ENCODE results near the gene FBXL13. TPM values are rescaled to one million over a fixed set of nuclear protein-coding genes. Genes with fewer than 3 reads are reported as not detected.

Gene FBXL13
- total RNA-seq, 1 experiment from 2014 or later: 0.43 TPM

DNA sequence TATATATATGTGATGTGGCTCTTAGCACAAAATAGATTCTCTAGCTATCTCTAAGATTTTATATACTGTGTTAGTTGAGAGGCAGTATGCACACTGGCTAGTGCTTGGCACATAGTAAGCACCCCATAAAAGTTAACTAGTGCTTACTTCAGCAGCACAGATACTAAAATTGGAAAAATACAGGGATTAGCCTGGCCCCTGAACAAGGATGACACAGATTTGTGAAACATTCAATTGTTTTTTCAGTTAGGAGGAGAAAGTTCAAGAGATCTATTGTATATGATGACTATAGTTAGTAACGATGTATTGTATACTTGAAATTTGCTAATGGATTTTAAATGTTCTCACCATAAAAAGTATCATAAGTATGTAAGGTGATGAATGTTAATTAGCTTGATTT lies 240.1 kb downstream of the FBXL13 start:
- Histone ChIP-seq H3K9me3 (no peaks in the 10 kb centered on the region), H3K27me3 (replicated peaks; ENCODE audit: control insufficient read depth, insufficient read depth, low read length) (no peaks in the 10 kb centered on the region), H3K4me3 (ENCODE audit: low read depth, low read length) (no peak overlapping the region), H3K36me3 (ENCODE audit: control insufficient read depth, insufficient read depth, low read length) (no peaks in the 10 kb centered on the region), H3K4me1 (no peaks in the 10 kb centered on the region; the same call in 1 of the 2 replicates)
- DNase-seq: no peak
- TF ChIP-seq, protein P1, sequence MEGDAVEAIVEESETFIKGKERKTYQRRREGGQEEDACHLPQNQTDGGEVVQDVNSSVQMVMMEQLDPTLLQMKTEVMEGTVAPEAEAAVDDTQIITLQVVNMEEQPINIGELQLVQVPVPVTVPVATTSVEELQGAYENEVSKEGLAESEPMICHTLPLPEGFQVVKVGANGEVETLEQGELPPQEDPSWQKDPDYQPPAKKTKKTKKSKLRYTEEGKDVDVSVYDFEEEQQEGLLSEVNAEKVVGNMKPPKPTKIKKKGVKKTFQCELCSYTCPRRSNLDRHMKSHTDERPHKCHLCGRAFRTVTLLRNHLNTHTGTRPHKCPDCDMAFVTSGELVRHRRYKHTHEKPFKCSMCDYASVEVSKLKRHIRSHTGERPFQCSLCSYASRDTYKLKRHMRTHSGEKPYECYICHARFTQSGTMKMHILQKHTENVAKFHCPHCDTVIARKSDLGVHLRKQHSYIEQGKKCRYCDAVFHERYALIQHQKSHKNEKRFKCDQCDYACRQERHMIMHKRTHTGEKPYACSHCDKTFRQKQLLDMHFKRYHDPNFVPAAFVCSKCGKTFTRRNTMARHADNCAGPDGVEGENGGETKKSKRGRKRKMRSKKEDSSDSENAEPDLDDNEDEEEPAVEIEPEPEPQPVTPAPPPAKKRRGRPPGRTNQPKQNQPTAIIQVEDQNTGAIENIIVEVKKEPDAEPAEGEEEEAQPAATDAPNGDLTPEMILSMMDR (IDR thresholded peaks at IDR 0.05; ENCODE audit: insufficient read depth in 1 of 2, low read depth in 1 of 2, low read length in 1 of 2, severe bottlenecking in 1 of 2, unreplicated experiment in 1 of 2): no peak
- BruUV-seq (replicated peaks): no TSS peak
- intact Hi-C loops (cut with micrococcal nuclease; ENCODE audit: unreplicated experiment): no loop called here
- POLR2A ChIA-PET: no interaction called here
- Mint-ChIP-seq H3K4me3 (ENCODE audit: unreplicated experiment) (no peak overlapping the region), H3K4me1 (ENCODE audit: low read depth, unreplicated experiment) (no peaks in the 10 kb centered on the region), H3K36me3 (ENCODE audit: insufficient read depth, unreplicated experiment) (no peaks in the 10 kb centered on the region), H3K27me3 (ENCODE audit: insufficient read depth, unreplicated experiment) (no peaks in the 10 kb centered on the region), H3K27ac (ENCODE audit: unreplicated experiment) (no peak overlapping the region), H3K9me3 (ENCODE audit: unreplicated experiment) (no peaks in the 10 kb centered on the region)
- CTCF ChIA-PET: no interaction called here

GRCh38 chr7:102833343-102833742 lies 241.3 kb downstream of the FBXL13 start:
- Histone ChIP-seq H3K4me1 (no peaks in the 10 kb centered on the region; the same call in 1 of the 2 replicates), H3K36me3 (ENCODE audit: control insufficient read depth, insufficient read depth, low read length) (no peaks in the 10 kb centered on the region), H3K4me3 (ENCODE audit: low read depth, low read length) (no peak overlapping the region), H3K27me3 (replicated peaks; ENCODE audit: control insufficient read depth, insufficient read depth, low read length) (no peaks in the 10 kb centered on the region), H3K9me3 (no peaks in the 10 kb centered on the region)
- H3K36me3 Mint-ChIP-seq (ENCODE audit: insufficient read depth, unreplicated experiment): no peaks in the 10 kb centered on the region
- no peak for DNase-seq
- no TSS peak for BruUV-seq (replicated peaks)
- ChIA-PET POLR2A (no interaction called here), CTCF (interaction anchor here (0.6 kb wide), 1 partner anchor 257 kb away, joined by 3 read pairs; no protein-coding TSS in a partner anchor)
- intact Hi-C loops (cut with micrococcal nuclease; ENCODE audit: unreplicated experiment): no loop called here
- H3K27me3 Mint-ChIP-seq (ENCODE audit: insufficient read depth, unreplicated experiment): no peaks in the 10 kb centered on the region
- H3K9me3 Mint-ChIP-seq (ENCODE audit: unreplicated experiment): no peaks in the 10 kb centered on the region
- TF ChIP-seq, protein P1 (IDR thresholded peaks at IDR 0.05; ENCODE audit: insufficient read depth in 1 of 2, low read depth in 1 of 2, low read length in 1 of 2, severe bottlenecking in 1 of 2, unreplicated experiment in 1 of 2): no peak
- no peaks in the 10 kb centered on the region for H3K4me1 Mint-ChIP-seq (ENCODE audit: low read depth, unreplicated experiment)
- H3K4me3 Mint-ChIP-seq (ENCODE audit: unreplicated experiment): no peak overlapping the region
- no peak overlapping the region for H3K27ac Mint-ChIP-seq (ENCODE audit: unreplicated experiment)

DNA sequence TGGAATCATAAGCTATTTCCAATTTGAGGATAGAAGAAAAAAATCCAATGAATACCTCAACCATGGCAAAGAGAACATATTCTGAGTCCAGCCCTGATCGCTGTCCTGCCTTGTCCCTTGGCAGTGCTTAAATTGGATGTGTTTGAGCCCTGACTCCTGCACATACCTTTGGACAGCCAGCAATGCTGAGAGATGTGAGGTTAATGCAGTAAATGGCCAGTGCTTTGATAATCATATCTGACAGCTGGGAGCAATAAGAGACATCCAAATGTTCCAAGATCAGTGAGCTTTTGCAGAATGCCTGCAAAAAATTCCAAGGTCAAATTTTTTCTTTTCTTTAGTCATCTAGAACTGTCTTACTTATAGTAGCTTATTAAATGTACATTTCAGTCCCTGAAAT lies 241.9 kb downstream of the FBXL13 start:
- no peaks in the 10 kb centered on the region for H3K36me3 Mint-ChIP-seq (ENCODE audit: insufficient read depth, unreplicated experiment)
- intact Hi-C loops (cut with micrococcal nuclease; ENCODE audit: unreplicated experiment): no loop called here
- no peaks in the 10 kb centered on the region for H3K27me3 ChIP-seq (replicated peaks; ENCODE audit: control insufficient read depth, insufficient read depth, low read length)
- no peaks in the 10 kb centered on the region for H3K4me1 Mint-ChIP-seq (ENCODE audit: low read depth, unreplicated experiment)
- DNase-seq: no peak
- H3K9me3 ChIP-seq: no peaks in the 10 kb centered on the region
- H3K27ac Mint-ChIP-seq (ENCODE audit: unreplicated experiment): no peak overlapping the region
- no peaks in the 10 kb centered on the region; the same call in 1 of the 2 replicates for H3K4me1 ChIP-seq
- no peaks in the 10 kb centered on the region for H3K9me3 Mint-ChIP-seq (ENCODE audit: unreplicated experiment)
- CTCF ChIA-PET: interaction anchor here (0.6 kb wide), 1 partner anchor 258 kb away, joined by 3 read pairs; no protein-coding TSS in a partner anchor
- POLR2A ChIA-PET: no interaction called here
- TF ChIP-seq, protein P1 (IDR thresholded peaks at IDR 0.05; ENCODE audit: insufficient read depth in 1 of 2, low read depth in 1 of 2, low read length in 1 of 2, severe bottlenecking in 1 of 2, unreplicated experiment in 1 of 2): no peak
- no peak overlapping the region for H3K4me3 Mint-ChIP-seq (ENCODE audit: unreplicated experiment)
- H3K36me3 ChIP-seq (ENCODE audit: control insufficient read depth, insufficient read depth, low read length): no peaks in the 10 kb centered on the region
- no TSS peak for BruUV-seq (replicated peaks)
- H3K4me3 ChIP-seq (ENCODE audit: low read depth, low read length): no peak overlapping the region
- no peaks in the 10 kb centered on the region for H3K27me3 Mint-ChIP-seq (ENCODE audit: insufficient read depth, unreplicated experiment)

Data from Caco-2 (cell line).